Activated naive CD4-positive, alpha-beta T cell treated with anti-CD3 and anti-CD28 coated beads, Interleukin-2, amount 10 ng/mL, durations not matched to agents 7 days and 5 days (primary cell): ENCODE measurements around the gene ARF1.

ENCODE experiments used
- CTCF ChIA-PET: fragments of 350-600 bp; sonication (Branson Sonifier 250); formaldehyde crosslinking; loops from one replicate; lab custom pipeline; 2021; ENCODE audit warnings: antibody characterized with exemption; lab: Charles Lee
- DNase-seq: peaks from one replicate; pipeline ENCODE4 v3.0.0-alpha.2; 2020
- H3K27ac Mint-ChIP-seq: one replicate; pipeline ENCODE4 v1.8.0; 2021; ENCODE audit warnings: mild to moderate bottlenecking, moderate library complexity, mixed read lengths
- H3K27me3 Mint-ChIP-seq: one replicate; pipeline ENCODE4 v1.8.0; 2021; ENCODE audit warnings: mild to moderate bottlenecking, mixed read lengths
- H3K36me3 Mint-ChIP-seq: one replicate; pipeline ENCODE4 v1.8.0; 2021; ENCODE audit warnings: mixed read lengths
- H3K4me1 Mint-ChIP-seq: one replicate; pipeline ENCODE4 v1.8.0; 2021; ENCODE audit warnings: mixed read lengths
- H3K4me3 Mint-ChIP-seq: one replicate; pipeline ENCODE4 v1.8.0; 2021; ENCODE audit warnings: mild to moderate bottlenecking, moderate library complexity, mixed read lengths
- H3K9me3 Mint-ChIP-seq: one replicate; pipeline ENCODE4 v1.8.0; 2021; ENCODE audit warnings: mixed read lengths

ARF1 gene

GRCh38 chr1:228112167-228112566 is 29.7 kb downstream of the ARF1 start:
- Mint-ChIP-seq H3K27me3 (peaks cover 7% of the 10 kb centered on the region), H3K36me3 (peaks cover 2% of the 10 kb centered on the region), H3K27ac (no peak overlapping the region), H3K4me3 (no peak overlapping the region), H3K4me1 (peaks cover 28% of the 10 kb centered on the region), H3K9me3 (peaks cover 2% of the 10 kb centered on the region)
- CTCF ChIA-PET, result no interaction called here
- DNase-seq, result no peak

GRCh38 chr1:228112617-228113016 is 30.1 kb downstream of the ARF1 start:
- Mint-ChIP-seq H3K4me3 (no peak overlapping the region), H3K27me3 (peaks cover 7% of the 10 kb centered on the region), H3K27ac (no peak overlapping the region), H3K4me1 (peaks cover 25% of the 10 kb centered on the region), H3K36me3 (peaks cover 4% of the 10 kb centered on the region), H3K9me3 (peaks cover 5% of the 10 kb centered on the region)
- DNase-seq, result no peak
- CTCF ChIA-PET, result interaction anchor here (1.1 kb wide), 1 partner anchor 28 kb away, joined by 3 read pairs; the partner anchor contains the start of gene GUK1

GRCh38 chr1:228114827-228115226 is 32.3 kb downstream of the ARF1 start:
- CTCF ChIA-PET, result interaction anchor here (1.5 kb wide), 1 partner anchor 16 kb away, joined by 3 read pairs; no protein-coding TSS in a partner anchor

GRCh38 chr1:228117335-228117734 is 34.8 kb downstream of the ARF1 start:
- CTCF ChIA-PET, result no interaction called here
- Mint-ChIP-seq H3K9me3 (peaks cover 11% of the 10 kb centered on the region), H3K4me1 (peaks cover 4% of the 10 kb centered on the region), H3K36me3 (peaks cover 8% of the 10 kb centered on the region), H3K27me3 (peaks cover 3% of the 10 kb centered on the region), H3K4me3 (no peak overlapping the region), H3K27ac (no peak overlapping the region)
- no peak for DNase-seq

More at GRCh38 chr1:228114827-228115226, 32.3 kb downstream of the ARF1 start:
- no peak for DNase-seq
- Mint-ChIP-seq H3K4me3 (no peak overlapping the region), H3K27ac (no peak overlapping the region), H3K9me3 (peaks cover 11% of the 10 kb centered on the region), H3K36me3 (peaks cover 7% of the 10 kb centered on the region), H3K27me3 (peaks cover 5% of the 10 kb centered on the region), H3K4me1 (peaks cover 8% of the 10 kb centered on the region)

GRCh38 chr1:228118040-228118439 is 35.5 kb downstream of the ARF1 start:
- H3K36me3 Mint-ChIP-seq, result peaks cover 8% of the 10 kb centered on the region
- H3K9me3 Mint-ChIP-seq, result peaks cover 11% of the 10 kb centered on the region
- peaks cover 10% of the 10 kb centered on the region for H3K27me3 Mint-ChIP-seq
- no peak overlapping the region for H3K27ac Mint-ChIP-seq
- no peak overlapping the region for H3K4me3 Mint-ChIP-seq
- peaks cover 4% of the 10 kb centered on the region for H3K4me1 Mint-ChIP-seq
- CTCF ChIA-PET, result interaction anchor here (1.7 kb wide), 1 partner anchor 13 kb away, joined by 5 read pairs; no protein-coding TSS in a partner anchor
- no peak for DNase-seq

- peaks cover 11% of the 10 kb centered on the region for H3K9me3 Mint-ChIP-seq
- no peak overlapping the region for H3K27ac Mint-ChIP-seq
- DNase-seq, result no peak
- peaks cover 4% of the 10 kb centered on the region for H3K4me1 Mint-ChIP-seq
- peaks cover 12% of the 10 kb centered on the region for H3K27me3 Mint-ChIP-seq
- H3K36me3 Mint-ChIP-seq, result peaks cover 8% of the 10 kb centered on the region
- CTCF ChIA-PET, result interaction anchor here (1.4 kb wide), 1 partner anchor 11 kb away, joined by 4 read pairs; no protein-coding TSS in a partner anchor
- H3K4me3 Mint-ChIP-seq, result no peak overlapping the region
These were observed 37.8 kb downstream of the ARF1 start for GRCh38 chr1:228120351-228120750.

- Mint-ChIP-seq H3K9me3 (peaks cover 11% of the 10 kb centered on the region), H3K27me3 (peaks cover 12% of the 10 kb centered on the region), H3K36me3 (peaks cover 8% of the 10 kb centered on the region), H3K4me1 (peaks cover 4% of the 10 kb centered on the region), H3K4me3 (no peak overlapping the region), H3K27ac (peak overlapping the region; percentile 4)
- CTCF ChIA-PET, result interaction anchor here (1.4 kb wide), 1 partner anchor 10 kb away, joined by 4 read pairs; no protein-coding TSS in a partner anchor
- no peak for DNase-seq
These were observed 38.5 kb downstream of the ARF1 start for GRCh38 chr1:228120857-228121489.

GRCh38 chr1:228122921-228123441 is 40.5 kb downstream of the ARF1 start:
- Mint-ChIP-seq H3K27me3 (peaks cover 19% of the 10 kb centered on the region), H3K36me3 (peaks cover 5% of the 10 kb centered on the region), H3K27ac (no peak overlapping the region), H3K4me1 (peaks cover 4% of the 10 kb centered on the region), H3K4me3 (no peak overlapping the region), H3K9me3 (peaks cover 4% of the 10 kb centered on the region)
- CTCF ChIA-PET, result interaction anchor here (2.4 kb wide), 1 partner anchor 9 kb away, joined by 13 read pairs; no protein-coding TSS in a partner anchor
- no peak for DNase-seq

GRCh38 chr1:228123505-228123904 is 41.0 kb downstream of the ARF1 start:
- peaks cover 19% of the 10 kb centered on the region for H3K27me3 Mint-ChIP-seq
- H3K4me3 Mint-ChIP-seq, result no peak overlapping the region
- H3K9me3 Mint-ChIP-seq, result peaks cover 2% of the 10 kb centered on the region
- CTCF ChIA-PET, result interaction anchor here (2.4 kb wide), 1 partner anchor 8 kb away, joined by 13 read pairs; no protein-coding TSS in a partner anchor
- DNase-seq, result no peak
- H3K27ac Mint-ChIP-seq, result no peak overlapping the region
- H3K4me1 Mint-ChIP-seq, result peaks cover 4% of the 10 kb centered on the region
- H3K36me3 Mint-ChIP-seq, result peaks cover 3% of the 10 kb centered on the region

- no peak for DNase-seq
- peaks cover 31% of the 10 kb centered on the region for H3K27me3 Mint-ChIP-seq
- no peak overlapping the region for H3K4me3 Mint-ChIP-seq
- CTCF ChIA-PET, result no interaction called here
- peaks cover 3% of the 10 kb centered on the region for H3K36me3 Mint-ChIP-seq
- H3K27ac Mint-ChIP-seq, result no peak overlapping the region
- peaks cover 4% of the 10 kb centered on the region for H3K4me1 Mint-ChIP-seq
- no peaks in the 10 kb centered on the region for H3K9me3 Mint-ChIP-seq
These were observed 42.7 kb downstream of the ARF1 start for GRCh38 chr1:228125185-228125584.

- Mint-ChIP-seq H3K36me3 (no peaks in the 10 kb centered on the region), H3K4me1 (peaks cover 4% of the 10 kb centered on the region), H3K4me3 (no peak overlapping the region), H3K27ac (no peak overlapping the region), H3K27me3 (peaks cover 60% of the 10 kb centered on the region), H3K9me3 (no peaks in the 10 kb centered on the region)
- DNase-seq, result no peak
- CTCF ChIA-PET, result interaction anchor here (1.3 to 4.0 kb wide), 6 partner anchors 9 to 355 kb away, joined by 4 to 34 read pairs (median 9); partner anchors contain the start of gene IBA57
These were observed 49.3 kb downstream of the ARF1 start for GRCh38 chr1:228131766-228132165.

GRCh38 chr1:228134591-228134990 is 52.1 kb downstream of the ARF1 start:
- CTCF ChIA-PET, result interaction anchor here (1.3 kb wide), 1 partner anchor 367 kb away, joined by 3 read pairs; no protein-coding TSS in a partner anchor
- Mint-ChIP-seq H3K4me1 (peaks cover 6% of the 10 kb centered on the region), H3K36me3 (peaks cover 1% of the 10 kb centered on the region), H3K9me3 (no peaks in the 10 kb centered on the region), H3K27me3 (peaks cover 54% of the 10 kb centered on the region), H3K27ac (no peak overlapping the region), H3K4me3 (no peak overlapping the region)
- DNase-seq, result no peak

- H3K4me3 Mint-ChIP-seq, result no peak overlapping the region
- no peak for DNase-seq
- H3K27me3 Mint-ChIP-seq, result peaks cover 37% of the 10 kb centered on the region
- no peaks in the 10 kb centered on the region for H3K9me3 Mint-ChIP-seq
- CTCF ChIA-PET, result interaction anchor here (1.5 to 1.6 kb wide), 2 partner anchors 28 to 29 kb away, joined by 4 read pairs; no protein-coding TSS in a partner anchor
- peaks cover 7% of the 10 kb centered on the region for H3K36me3 Mint-ChIP-seq
- H3K4me1 Mint-ChIP-seq, result peaks cover 14% of the 10 kb centered on the region
- H3K27ac Mint-ChIP-seq, result no peak overlapping the region
These were observed 54.4 kb downstream of the ARF1 start for GRCh38 chr1:228136901-228137300.

- Mint-ChIP-seq H3K9me3 (no peaks in the 10 kb centered on the region), H3K36me3 (peaks cover 26% of the 10 kb centered on the region), H3K4me1 (peaks cover 38% of the 10 kb centered on the region), H3K4me3 (peak overlapping the region; percentile 98), H3K27ac (peak overlapping the region; percentile 98), H3K27me3 (peaks cover 26% of the 10 kb centered on the region)
- no peak for DNase-seq
- CTCF ChIA-PET, result interaction anchor here (1.0 to 1.4 kb wide), 2 partner anchors 26 to 140 kb away, joined by 3 to 4 read pairs; partner anchors contain the start of gene IBA57
These were observed 57.0 kb downstream of the ARF1 start for GRCh38 chr1:228139406-228139930.
